Panc1 (cell line): ENCODE data around the gene TSHZ1. TPM values are rescaled to one million over a fixed set of nuclear protein-coding genes. Genes with fewer than 3 reads are reported as not detected.

ENCODE experiments used
- ATAC-seq: fragments of 200-7000 bp; cut with Tn5 transposase; 2 replicates; pipeline ENCODE4 v1.9.1; 2020; ENCODE audit warnings: mild to moderate bottlenecking, moderate library complexity
- BruUV-seq: library from RNA; stranded (reverse); fragments of 400-500 nt; replicated peaks from 2 replicates; lab custom pipeline; 2021; lab: Mats Ljungman, UMichigan
- CTCF ChIA-PET: fragments of 300-600 bp; sonication (Branson Sonifier 250); formaldehyde crosslinking; loops from one replicate; lab custom pipeline; 2022; ENCODE audit warnings: antibody characterized with exemption; lab: Charles Lee
- POLR2A ChIA-PET: fragments of 300-600 bp; sonication (Branson Sonifier 250); formaldehyde crosslinking; loops from one replicate; lab custom pipeline; 2022; ENCODE audit warnings: antibody characterized with exemption; lab: Charles Lee
- DNase-seq: peaks from one replicate; pipeline ENCODE4 v3.0.0-alpha.2; 2010; ENCODE audit warnings: low read depth, low spot score
- H3K27ac ChIP-seq: 2 replicates; pipeline ENCODE4 v1.5.1; 2011; ENCODE audit warnings: mild to moderate bottlenecking, low read length, inconsistent platforms
- H3K27me3 ChIP-seq: fragments of 200-500 bp; sonication (Bioruptor generic); 2 replicates; pipeline ENCODE4 v1.6.0; 2014; ENCODE audit warnings: low read length, inconsistent platforms; ENCODE audit not compliant: control insufficient read depth, insufficient read depth
- H3K36me3 ChIP-seq: fragments of 200-500 bp; sonication (Bioruptor generic); 2 replicates; pipeline ENCODE4 v1.5.1; 2014; ENCODE audit warnings: inconsistent platforms, mild to moderate bottlenecking, low read length, moderate library complexity; ENCODE audit not compliant: control insufficient read depth, insufficient read depth
- H3K4me1 ChIP-seq: 2 replicates; pipeline ENCODE4 v1.5.1; 2011; ENCODE audit warnings: inconsistent platforms, mild to moderate bottlenecking, low read length, moderate library complexity; ENCODE audit not compliant: control insufficient read depth, insufficient read depth
- H3K4me3 ChIP-seq, 2 experiments: 2 replicates each; pipeline ENCODE4 v1.5.1; 2011 to 2012; ENCODE audit warnings: low read depth in 2 of 2, low read length in 2 of 2, mild to moderate bottlenecking in 2 of 2, inconsistent platforms in 1 of 2, moderate library complexity in 1 of 2
- H3K9me3 ChIP-seq: fragments of 200-500 bp; sonication (Bioruptor generic); 2 replicates; pipeline ENCODE4 v1.5.1; 2014; ENCODE audit warnings: low read depth, mild to moderate bottlenecking, inconsistent platforms, low read length, moderate library complexity; ENCODE audit not compliant: control insufficient read depth, insufficient read depth
- CTCF ChIP-seq: fragments of 450-650 bp; IDR thresholded peaks from 2 replicates; pipeline ENCODE4 v1.5.1; 2017; ENCODE audit warnings: mild to moderate bottlenecking
- POLR2AphosphoS5 ChIP-seq: IDR thresholded peaks from 2 replicates; pipeline ENCODE4 v1.6.1; 2012; ENCODE audit warnings: mild to moderate bottlenecking, low read depth, low read length, moderate library complexity
- REST ChIP-seq, 2 experiments: IDR thresholded peaks; 2 replicates each; pipeline ENCODE4 v1.6.1; 2011 to 2012; ENCODE audit warnings: low read depth in 2 of 2, control low read depth in 1 of 2, low read length in 1 of 2, mild to moderate bottlenecking in 1 of 2, moderate library complexity in 1 of 2; ENCODE audit not compliant: insufficient read depth in 1 of 2
- SIN3A ChIP-seq: IDR thresholded peaks from 2 replicates; pipeline ENCODE4 v1.6.1; 2012; ENCODE audit warnings: low read depth, mild to moderate bottlenecking, low read length, moderate library complexity, borderline replicate concordance; ENCODE audit not compliant: insufficient read depth
- TCF7L2 ChIP-seq: IDR thresholded peaks from 2 replicates; pipeline ENCODE4 v1.6.1; 2011; ENCODE audit warnings: mild to moderate bottlenecking, low read depth, low read length, inconsistent platforms
- in situ Hi-C: cut with HindIII; loops from 2 replicates; pipeline ENCODE4 v1.10.0; 2016; ENCODE audit warnings: low sequenced_read_pairs, low pct_unique_long_range_greater_than_20kb
- intact Hi-C: fragments of 100-400 bp; cut with micrococcal nuclease; formaldehyde crosslinking; loops from one replicate; pipeline ENCODE4 v1.10.0; 2022; ENCODE audit not compliant: unreplicated experiment
- total RNA-seq: library from RNA; stranded (reverse); gene quantifications from one replicate; pipeline ENCODE4 v1.2.1, GENCODE V29; 2021; ENCODE audit not compliant: unreplicated experiment

The TSHZ1 gene
- total RNA-seq, 1 experiment from 2014 or later = 10.0 TPM

- DNase-seq (no peak), ATAC-seq (peak; percentile 74)
- Histone ChIP-seq H3K27ac (peak overlapping the region; percentile 92), H3K36me3 (no peaks in the 10 kb centered on the region), H3K9me3 (no peaks in the 10 kb centered on the region), H3K27me3 (no peaks in the 10 kb centered on the region), H3K4me1 (peaks cover 27% of the 10 kb centered on the region), H3K4me3 (peak overlapping the region; percentile 37 to 47)
- BruUV-seq = no TSS peak
- intact Hi-C loops (loop anchor here (10.0 kb wide), 1 partner anchor 594 kb away; no protein-coding TSS in a partner anchor), in situ Hi-C loops (no loop called here)
- POLR2A ChIA-PET = interaction anchor here (0.7 kb wide), 1 partner anchor 104 kb away, joined by 14 read pairs; no protein-coding TSS in a partner anchor
- CTCF ChIA-PET = no interaction called here
- TF ChIP-seq TCF7L2 = 0 out of 2 replicates have a peak, but pooled peaks have one; percentile 4
- TF ChIP-seq REST (IDR thresholded peaks at IDR 0.05; ENCODE audit: insufficient read depth in 1 of 2, low read depth in 2 of 2, low read length in 1 of 2) = no peak
- no peak for TF ChIP-seq POLR2AphosphoS5
- TF ChIP-seq SIN3A = no peak
- TF ChIP-seq CTCF = no peak
Measured at GRCh38 chr18:75248426-75249174, 38.0 kb downstream of the TSHZ1 start.

- peak overlapping the region; percentile 92 for H3K27ac ChIP-seq
Measured at GRCh38 chr18:75249175-75249518, 38.5 kb downstream of the TSHZ1 start.

More at GRCh38 chr18:75249175-75249518, 38.5 kb downstream of the TSHZ1 start:
- Histone ChIP-seq H3K27me3 (no peaks in the 10 kb centered on the region), H3K4me3 (peak overlapping the region in 1 of 2 experiments; percentile 37; a peak in 2 of 4 replicates), H3K9me3 (no peaks in the 10 kb centered on the region), H3K4me1 (peaks cover 27% of the 10 kb centered on the region), H3K36me3 (no peaks in the 10 kb centered on the region)
- intact Hi-C loops = loop anchor here (10.0 kb wide), 1 partner anchor 594 kb away; no protein-coding TSS in a partner anchor
- DNase-seq = no peak
- in situ Hi-C loops = no loop called here
- peak; percentile 48 for ATAC-seq
- no TSS peak for BruUV-seq
- POLR2A ChIA-PET = interaction anchor here (0.7 kb wide), 1 partner anchor 105 kb away, joined by 14 read pairs; no protein-coding TSS in a partner anchor
- TF ChIP-seq POLR2AphosphoS5 (no peak), REST (IDR thresholded peaks at IDR 0.05; ENCODE audit: insufficient read depth in 1 of 2, low read depth in 2 of 2, low read length in 1 of 2) (no peak), SIN3A (no peak), CTCF (no peak), TCF7L2 (no peak)
- CTCF ChIA-PET = no interaction called here
